ENCODE data around the gene IL3.

Gene IL3

DNA sequence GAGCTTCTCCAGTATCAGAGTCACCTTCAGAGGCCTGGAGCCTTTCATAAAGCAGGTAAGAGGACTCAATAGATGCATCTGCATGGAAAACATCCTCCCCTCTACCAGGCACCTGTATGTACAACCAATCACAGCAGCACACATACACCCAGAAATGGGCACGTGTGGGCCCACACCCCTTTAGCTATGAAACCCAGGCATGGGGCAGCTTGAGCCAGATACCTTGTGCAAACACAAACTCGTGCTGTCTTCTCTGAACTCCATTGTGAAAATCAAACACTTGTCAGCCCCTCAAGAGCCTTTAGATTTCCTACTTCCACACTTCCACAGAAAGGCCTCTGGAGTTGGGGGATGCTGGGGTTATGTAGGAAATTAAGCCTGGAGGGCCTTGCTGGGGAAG, 12.1 kb downstream of the IL3 start:
- no peaks in the 10 kb centered on the region for H3K27me3 ChIP-seq (ENCODE audit: control insufficient read depth, insufficient read depth, low read length)
- no peak overlapping the region for H3K27ac ChIP-seq (ENCODE audit: low read depth, low read length)
- H3K36me3 ChIP-seq (ENCODE audit: control insufficient read depth, insufficient read depth, low read length) = no peaks in the 10 kb centered on the region
- H3K4me1 ChIP-seq (ENCODE audit: control insufficient read depth, insufficient read depth, low read length) = no peaks in the 10 kb centered on the region
- H3K9ac ChIP-seq (ENCODE audit: low read length) = no peak overlapping the region
- H3K4me3 ChIP-seq (ENCODE audit: low read length) = no peak overlapping the region

DNA sequence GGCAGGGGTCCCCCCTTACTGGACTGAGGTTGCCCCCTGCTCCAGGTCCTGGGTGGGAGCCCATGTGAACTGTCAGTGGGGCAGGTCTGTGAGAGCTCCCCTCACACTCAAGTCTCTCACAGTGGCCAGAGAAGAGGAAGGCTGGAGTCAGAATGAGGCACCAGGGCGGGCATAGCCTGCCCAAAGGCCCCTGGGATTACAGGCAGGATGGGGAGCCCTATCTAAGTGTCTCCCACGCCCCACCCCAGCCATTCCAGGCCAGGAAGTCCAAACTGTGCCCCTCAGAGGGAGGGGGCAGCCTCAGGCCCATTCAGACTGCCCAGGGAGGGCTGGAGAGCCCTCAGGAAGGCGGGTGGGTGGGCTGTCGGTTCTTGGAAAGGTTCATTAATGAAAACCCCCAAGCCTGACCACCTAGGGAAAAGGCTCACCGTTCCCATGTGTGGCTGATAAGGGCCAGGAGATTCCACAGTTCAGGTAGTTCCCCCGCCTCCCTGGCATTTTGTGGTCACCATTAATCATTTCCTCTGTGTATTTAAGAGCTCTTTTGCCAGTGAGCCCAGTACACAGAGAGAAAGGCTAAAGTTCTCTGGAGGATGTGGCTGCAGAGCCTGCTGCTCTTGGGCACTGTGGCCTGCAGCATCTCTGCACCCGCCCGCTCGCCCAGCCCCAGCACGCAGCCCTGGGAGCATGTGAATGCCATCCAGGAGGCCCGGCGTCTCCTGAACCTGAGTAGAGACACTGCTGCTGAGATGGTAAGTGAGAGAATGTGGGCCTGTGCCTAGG, 13.0 kb downstream of the IL3 start, which contains the start of gene CSF2:
Gene CSF2, plus strand, starts transcription at position 559 of the 783 bp plus-strand sequence. Its CDS starts 35 bp downstream, at position 594.
- no peaks in the 10 kb centered on the region for H3K36me3 ChIP-seq (ENCODE audit: control insufficient read depth, insufficient read depth, low read length)
- no peaks in the 10 kb centered on the region for H3K4me1 ChIP-seq (ENCODE audit: control insufficient read depth, insufficient read depth, low read length)
- no peaks in the 10 kb centered on the region for H3K27me3 ChIP-seq (ENCODE audit: control insufficient read depth, insufficient read depth, low read length)
- no peak within 1 kb of the TSS for H3K27ac ChIP-seq (ENCODE audit: low read depth, low read length)
- H3K4me3 ChIP-seq (ENCODE audit: low read length) = no peak within 1 kb of the TSS
- H3K9ac ChIP-seq (ENCODE audit: low read length) = no peak within 1 kb of the TSS

DNA sequence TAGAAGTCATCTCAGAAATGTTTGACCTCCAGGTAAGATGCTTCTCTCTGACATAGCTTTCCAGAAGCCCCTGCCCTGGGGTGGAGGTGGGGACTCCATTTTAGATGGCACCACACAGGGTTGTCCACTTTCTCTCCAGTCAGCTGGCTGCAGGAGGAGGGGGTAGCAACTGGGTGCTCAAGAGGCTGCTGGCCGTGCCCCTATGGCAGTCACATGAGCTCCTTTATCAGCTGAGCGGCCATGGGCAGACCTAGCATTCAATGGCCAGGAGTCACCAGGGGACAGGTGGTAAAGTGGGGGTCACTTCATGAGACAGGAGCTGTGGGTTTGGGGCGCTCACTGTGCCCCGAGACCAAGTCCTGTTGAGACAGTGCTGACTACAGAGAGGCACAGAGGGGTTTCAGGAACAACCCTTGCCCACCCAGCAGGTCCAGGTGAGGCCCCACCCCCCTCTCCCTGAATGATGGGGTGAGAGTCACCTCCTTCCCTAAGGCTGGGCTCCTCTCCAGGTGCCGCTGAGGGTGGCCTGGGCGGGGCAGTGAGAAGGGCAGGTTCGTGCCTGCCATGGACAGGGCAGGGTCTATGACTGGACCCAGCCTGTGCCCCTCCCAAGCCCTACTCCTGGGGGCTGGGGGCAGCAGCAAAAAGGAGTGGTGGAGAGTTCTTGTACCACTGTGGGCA, 13.8 kb downstream of the IL3 start:
- no peak overlapping the region for H3K27ac ChIP-seq (ENCODE audit: low read depth, low read length)

DNA sequence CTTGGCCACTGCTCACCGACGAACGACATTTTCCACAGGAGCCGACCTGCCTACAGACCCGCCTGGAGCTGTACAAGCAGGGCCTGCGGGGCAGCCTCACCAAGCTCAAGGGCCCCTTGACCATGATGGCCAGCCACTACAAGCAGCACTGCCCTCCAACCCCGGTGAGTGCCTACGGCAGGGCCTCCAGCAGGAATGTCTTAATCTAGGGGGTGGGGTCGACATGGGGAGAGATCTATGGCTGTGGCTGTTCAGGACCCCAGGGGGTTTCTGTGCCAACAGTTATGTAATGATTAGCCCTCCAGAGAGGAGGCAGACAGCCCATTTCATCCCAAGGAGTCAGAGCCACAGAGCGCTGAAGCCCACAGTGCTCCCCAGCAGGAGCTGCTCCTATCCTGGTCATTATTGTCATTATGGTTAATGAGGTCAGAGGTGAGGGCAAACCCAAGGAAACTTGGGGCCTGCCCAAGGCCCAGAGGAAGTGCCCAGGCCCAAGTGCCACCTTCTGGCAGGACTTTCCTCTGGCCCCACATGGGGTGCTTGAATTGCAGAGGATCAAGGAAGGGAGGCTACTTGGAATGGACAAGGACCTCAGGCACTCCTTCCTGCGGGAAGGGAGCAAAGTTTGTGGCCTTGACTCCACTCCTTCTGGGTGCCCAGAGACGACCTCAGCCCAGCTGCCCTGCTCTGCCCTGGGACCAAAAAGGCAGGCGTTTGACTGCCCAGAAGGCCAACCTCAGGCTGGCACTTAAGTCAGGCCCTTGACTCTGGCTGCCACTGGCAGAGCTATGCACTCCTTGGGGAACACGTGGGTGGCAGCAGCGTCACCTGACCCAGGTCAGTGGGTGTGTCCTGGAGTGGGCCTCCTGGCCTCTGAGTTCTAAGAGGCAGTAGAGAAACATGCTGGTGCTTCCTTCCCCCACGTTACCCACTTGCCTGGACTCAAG, 14.6 kb downstream of the IL3 start:
- no peaks in the 10 kb centered on the region for H3K4me1 ChIP-seq (ENCODE audit: control insufficient read depth, insufficient read depth, low read length)
- no peak overlapping the region for H3K27ac ChIP-seq (ENCODE audit: low read depth, low read length)
- H3K9ac ChIP-seq (ENCODE audit: low read length) = no peak overlapping the region
- no peaks in the 10 kb centered on the region for H3K27me3 ChIP-seq (ENCODE audit: control insufficient read depth, insufficient read depth, low read length)
- H3K4me3 ChIP-seq (ENCODE audit: low read length) = no peak overlapping the region
- no peaks in the 10 kb centered on the region for H3K36me3 ChIP-seq (ENCODE audit: control insufficient read depth, insufficient read depth, low read length)

More for the DNA sequence above, 13.8 kb downstream of the IL3 start:
- Histone ChIP-seq H3K27me3 (ENCODE audit: control insufficient read depth, insufficient read depth, low read length) (no peaks in the 10 kb centered on the region), H3K4me1 (ENCODE audit: control insufficient read depth, insufficient read depth, low read length) (no peaks in the 10 kb centered on the region), H3K4me3 (ENCODE audit: low read length) (no peak overlapping the region), H3K9ac (ENCODE audit: low read length) (no peak overlapping the region), H3K36me3 (ENCODE audit: control insufficient read depth, insufficient read depth, low read length) (no peaks in the 10 kb centered on the region)

DNA sequence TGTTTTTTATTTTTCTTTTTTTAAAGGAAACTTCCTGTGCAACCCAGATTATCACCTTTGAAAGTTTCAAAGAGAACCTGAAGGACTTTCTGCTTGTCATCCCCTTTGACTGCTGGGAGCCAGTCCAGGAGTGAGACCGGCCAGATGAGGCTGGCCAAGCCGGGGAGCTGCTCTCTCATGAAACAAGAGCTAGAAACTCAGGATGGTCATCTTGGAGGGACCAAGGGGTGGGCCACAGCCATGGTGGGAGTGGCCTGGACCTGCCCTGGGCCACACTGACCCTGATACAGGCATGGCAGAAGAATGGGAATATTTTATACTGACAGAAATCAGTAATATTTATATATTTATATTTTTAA, 15.2 kb downstream of the IL3 start:
- no peaks in the 10 kb centered on the region for H3K27me3 ChIP-seq (ENCODE audit: control insufficient read depth, insufficient read depth, low read length)
- H3K9ac ChIP-seq (ENCODE audit: low read length) = no peak overlapping the region
- no peak overlapping the region for H3K4me3 ChIP-seq (ENCODE audit: low read length)
- H3K27ac ChIP-seq (ENCODE audit: low read depth, low read length) = no peak overlapping the region
- no peaks in the 10 kb centered on the region for H3K4me1 ChIP-seq (ENCODE audit: control insufficient read depth, insufficient read depth, low read length)
- H3K36me3 ChIP-seq (ENCODE audit: control insufficient read depth, insufficient read depth, low read length) = no peaks in the 10 kb centered on the region

DNA sequence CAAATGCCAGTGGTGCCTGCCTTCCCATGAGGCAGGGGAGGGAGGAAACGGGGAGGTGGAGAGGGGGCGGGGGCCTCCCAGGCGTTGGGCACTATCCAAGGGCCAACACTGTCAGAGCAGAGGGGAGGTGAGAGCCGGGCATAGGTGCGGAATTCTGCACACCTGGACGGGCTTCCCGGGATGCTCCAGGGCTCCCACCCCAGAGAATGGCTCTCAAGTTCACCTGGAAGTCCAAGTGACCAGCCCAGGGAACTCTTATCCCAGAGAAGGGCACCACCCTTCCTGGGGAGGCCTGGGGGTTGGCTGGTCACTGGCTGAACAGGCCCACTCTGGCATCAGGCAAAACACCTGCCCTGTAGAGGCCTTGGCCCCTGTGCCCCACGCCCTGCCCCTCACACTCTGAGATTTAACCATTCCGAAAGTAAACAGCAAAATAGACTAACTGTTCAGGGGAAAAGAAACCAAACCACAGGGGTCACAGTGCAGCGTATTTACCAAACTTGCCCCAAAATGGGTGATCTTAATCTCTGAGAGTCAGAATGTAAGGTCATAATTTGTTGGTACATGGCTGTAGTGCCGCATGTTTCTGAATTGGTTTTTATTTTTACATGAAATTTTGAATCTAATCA, 15.9 kb downstream of the IL3 start:
- Histone ChIP-seq H3K4me1 (ENCODE audit: control insufficient read depth, insufficient read depth, low read length) (no peaks in the 10 kb centered on the region), H3K27me3 (ENCODE audit: control insufficient read depth, insufficient read depth, low read length) (no peaks in the 10 kb centered on the region), H3K9ac (ENCODE audit: low read length) (no peak overlapping the region), H3K36me3 (ENCODE audit: control insufficient read depth, insufficient read depth, low read length) (no peaks in the 10 kb centered on the region), H3K27ac (ENCODE audit: low read depth, low read length) (no peak overlapping the region), H3K4me3 (ENCODE audit: low read length) (no peak overlapping the region)

DNA sequence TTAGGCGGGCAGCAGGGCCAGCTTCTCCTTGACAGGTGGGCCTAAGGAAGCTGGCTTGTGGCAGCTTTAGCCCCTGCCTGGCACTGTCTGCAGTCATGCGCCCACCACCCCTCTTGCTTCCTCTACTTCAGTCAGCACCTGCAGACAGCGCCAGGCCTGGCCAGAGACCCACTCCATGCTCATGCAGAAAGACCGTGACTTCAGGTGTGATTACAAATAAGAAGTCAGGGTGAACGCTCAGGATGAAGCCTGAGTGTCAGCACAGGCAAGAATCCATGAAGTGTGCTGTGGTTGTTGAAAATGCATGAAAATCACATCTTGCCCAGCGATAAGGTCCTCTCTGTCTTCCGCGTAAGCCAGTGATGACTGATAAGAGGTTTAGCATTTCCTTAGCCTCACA, 16.5 kb downstream of the IL3 start:
- Histone ChIP-seq H3K27ac (ENCODE audit: low read depth, low read length) (no peak overlapping the region), H3K36me3 (ENCODE audit: control insufficient read depth, insufficient read depth, low read length) (no peaks in the 10 kb centered on the region), H3K9ac (ENCODE audit: low read length) (no peak overlapping the region), H3K27me3 (ENCODE audit: control insufficient read depth, insufficient read depth, low read length) (no peaks in the 10 kb centered on the region), H3K4me3 (ENCODE audit: low read length) (no peak overlapping the region), H3K4me1 (ENCODE audit: control insufficient read depth, insufficient read depth, low read length) (no peaks in the 10 kb centered on the region)

DNA sequence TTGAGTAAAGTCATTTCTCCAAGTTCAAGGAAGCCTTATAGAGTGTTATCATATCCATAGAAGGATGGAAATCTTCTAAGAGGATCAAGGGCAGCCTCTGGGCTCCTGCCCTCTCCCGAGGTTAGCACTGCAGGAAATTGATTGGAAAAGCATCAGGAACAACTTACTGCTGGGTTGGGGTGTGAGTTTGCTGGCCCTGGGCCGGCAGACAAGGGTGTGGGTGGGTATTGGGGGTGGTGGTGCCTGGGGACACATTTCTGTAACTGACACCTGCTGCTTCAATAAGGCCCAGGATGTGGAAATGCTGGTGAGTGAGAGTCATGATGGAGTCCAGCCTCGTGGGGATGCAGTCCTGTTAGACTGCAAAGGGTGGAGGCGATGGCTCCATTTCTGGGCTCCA, 18.6 kb downstream of the IL3 start:
- no peak overlapping the region for H3K9ac ChIP-seq (ENCODE audit: low read length)
- no peak overlapping the region for H3K27ac ChIP-seq (ENCODE audit: low read depth, low read length)
- no peak overlapping the region for H3K4me3 ChIP-seq (ENCODE audit: low read length)
- no peaks in the 10 kb centered on the region for H3K27me3 ChIP-seq (ENCODE audit: control insufficient read depth, insufficient read depth, low read length)
- H3K36me3 ChIP-seq (ENCODE audit: control insufficient read depth, insufficient read depth, low read length) = no peaks in the 10 kb centered on the region
- H3K4me1 ChIP-seq (ENCODE audit: control insufficient read depth, insufficient read depth, low read length) = no peaks in the 10 kb centered on the region

DNA sequence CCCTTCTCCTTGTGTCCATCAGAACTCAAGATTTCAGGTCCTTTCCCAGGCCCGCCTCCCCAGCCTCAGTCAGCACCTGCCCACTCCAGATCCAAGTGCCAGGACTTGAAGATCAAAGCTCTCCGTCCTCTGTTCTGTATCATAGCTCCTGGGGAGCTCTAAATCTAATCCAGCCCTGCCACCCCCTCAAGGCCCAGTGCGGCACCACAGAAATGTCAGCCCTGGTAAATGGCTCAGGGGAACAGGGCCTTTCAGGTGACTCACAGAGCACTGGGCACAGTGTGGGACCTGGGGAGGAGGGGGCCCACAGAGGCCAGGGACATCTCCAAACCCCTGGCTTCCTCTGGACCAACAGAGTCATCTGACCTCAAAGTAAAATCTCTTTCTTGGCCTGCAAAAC, 19.2 kb downstream of the IL3 start:
- no peak overlapping the region for H3K9ac ChIP-seq (ENCODE audit: low read length)
- H3K4me1 ChIP-seq (ENCODE audit: control insufficient read depth, insufficient read depth, low read length) = no peaks in the 10 kb centered on the region
- H3K27ac ChIP-seq (ENCODE audit: low read depth, low read length) = no peak overlapping the region
- H3K27me3 ChIP-seq (ENCODE audit: control insufficient read depth, insufficient read depth, low read length) = no peaks in the 10 kb centered on the region
- H3K4me3 ChIP-seq (ENCODE audit: low read length) = no peak overlapping the region
- H3K36me3 ChIP-seq (ENCODE audit: control insufficient read depth, insufficient read depth, low read length) = no peaks in the 10 kb centered on the region

DNA sequence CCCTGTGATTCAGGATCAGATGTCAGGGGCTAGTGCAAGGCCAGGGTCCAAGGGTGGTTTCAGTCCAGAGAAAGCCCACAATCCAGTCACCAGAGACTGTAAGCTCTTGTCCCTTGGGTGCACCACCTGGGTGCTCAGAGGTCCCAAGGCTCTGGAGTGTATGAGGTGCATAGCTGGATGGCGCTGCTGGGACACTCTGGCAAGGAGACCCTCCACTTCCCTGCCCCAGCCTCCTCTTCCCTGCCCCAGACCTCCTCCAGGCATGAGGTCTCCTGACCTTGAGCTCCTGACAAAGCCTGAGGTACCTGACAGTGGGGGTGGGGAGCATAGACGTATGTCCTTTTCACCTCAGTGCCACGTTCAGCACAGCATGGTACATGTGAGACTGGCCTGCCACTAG, 20.1 kb downstream of the IL3 start:
- Histone ChIP-seq H3K27ac (ENCODE audit: low read depth, low read length) (no peak overlapping the region), H3K4me3 (ENCODE audit: low read length) (no peak overlapping the region), H3K36me3 (ENCODE audit: control insufficient read depth, insufficient read depth, low read length) (no peaks in the 10 kb centered on the region), H3K4me1 (ENCODE audit: control insufficient read depth, insufficient read depth, low read length) (no peaks in the 10 kb centered on the region), H3K9ac (ENCODE audit: low read length) (no peak overlapping the region), H3K27me3 (ENCODE audit: control insufficient read depth, insufficient read depth, low read length) (no peaks in the 10 kb centered on the region)

DNA sequence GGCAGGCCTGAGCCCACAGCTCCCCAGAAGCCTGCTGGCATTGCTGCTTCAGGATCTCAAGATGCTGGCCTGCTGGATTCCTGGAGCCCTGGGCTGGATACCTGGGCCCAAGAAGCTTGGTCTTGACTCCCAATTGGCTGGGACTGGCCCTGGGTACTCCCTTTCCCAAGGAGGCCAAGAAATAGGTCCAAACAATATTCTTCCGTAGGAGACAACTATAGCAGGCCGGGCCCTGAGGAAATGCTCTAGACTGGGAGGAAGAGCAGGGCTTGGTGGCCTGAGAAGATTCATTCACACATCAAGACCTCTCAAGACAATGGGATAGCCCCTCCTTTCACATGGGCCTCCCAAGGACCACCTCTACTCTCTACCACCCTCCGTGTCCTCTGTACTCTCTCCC, 21.0 kb downstream of the IL3 start:
- H3K4me1 ChIP-seq (ENCODE audit: control insufficient read depth, insufficient read depth, low read length) = no peaks in the 10 kb centered on the region
- no peak overlapping the region for H3K4me3 ChIP-seq (ENCODE audit: low read length)
- no peak overlapping the region for H3K9ac ChIP-seq (ENCODE audit: low read length)
- no peaks in the 10 kb centered on the region for H3K27me3 ChIP-seq (ENCODE audit: control insufficient read depth, insufficient read depth, low read length)
- H3K36me3 ChIP-seq (ENCODE audit: control insufficient read depth, insufficient read depth, low read length) = no peaks in the 10 kb centered on the region
- no peak overlapping the region for H3K27ac ChIP-seq (ENCODE audit: low read depth, low read length)
